ENCODE measurements around the gene FGR.

The FGR gene

DNA sequence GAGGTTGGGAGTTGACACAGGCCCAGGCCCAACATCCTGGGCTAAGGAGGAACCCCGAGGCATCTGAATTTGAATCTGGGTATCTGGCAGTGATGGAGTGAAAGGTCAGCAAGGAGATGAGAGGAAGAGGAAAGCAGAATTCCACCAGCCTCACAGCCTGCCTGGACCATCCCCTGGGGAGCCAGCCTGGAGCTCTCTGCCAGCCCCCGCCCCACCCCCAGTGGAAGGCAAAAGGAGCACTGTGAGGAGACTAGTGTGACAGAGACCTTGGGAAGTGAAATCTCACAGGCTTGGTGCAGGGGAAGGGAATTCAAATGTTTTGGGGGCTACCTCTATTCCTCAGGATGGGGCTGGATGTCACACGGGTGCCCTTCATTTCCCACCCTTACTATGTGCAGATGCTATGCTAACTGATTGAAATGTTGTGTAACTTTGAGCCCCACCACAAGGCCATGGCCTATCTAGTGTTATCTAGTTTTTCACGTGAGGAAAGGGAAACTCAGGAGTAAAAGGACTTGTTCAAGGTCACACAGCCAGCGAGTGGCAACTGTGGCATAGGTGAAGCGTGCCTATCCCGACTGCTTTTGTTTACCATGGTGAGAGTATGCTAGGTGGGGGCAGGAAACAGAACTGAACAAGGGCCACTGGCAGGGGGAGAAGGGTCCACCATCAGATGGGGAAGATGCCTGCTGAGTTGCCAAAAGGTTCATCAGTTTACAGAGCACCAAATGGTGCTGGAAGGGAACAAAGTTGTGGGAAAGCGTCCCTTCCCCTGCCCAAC is 60.8 kb downstream of the FGR start:
- no peak for DNase-seq (ENCODE audit: low spot score)
- TF ChIP-seq CTCF (IDR thresholded peaks at IDR 0.05; ENCODE audit: extremely low read depth, missing control alignments), result no peak

DNA sequence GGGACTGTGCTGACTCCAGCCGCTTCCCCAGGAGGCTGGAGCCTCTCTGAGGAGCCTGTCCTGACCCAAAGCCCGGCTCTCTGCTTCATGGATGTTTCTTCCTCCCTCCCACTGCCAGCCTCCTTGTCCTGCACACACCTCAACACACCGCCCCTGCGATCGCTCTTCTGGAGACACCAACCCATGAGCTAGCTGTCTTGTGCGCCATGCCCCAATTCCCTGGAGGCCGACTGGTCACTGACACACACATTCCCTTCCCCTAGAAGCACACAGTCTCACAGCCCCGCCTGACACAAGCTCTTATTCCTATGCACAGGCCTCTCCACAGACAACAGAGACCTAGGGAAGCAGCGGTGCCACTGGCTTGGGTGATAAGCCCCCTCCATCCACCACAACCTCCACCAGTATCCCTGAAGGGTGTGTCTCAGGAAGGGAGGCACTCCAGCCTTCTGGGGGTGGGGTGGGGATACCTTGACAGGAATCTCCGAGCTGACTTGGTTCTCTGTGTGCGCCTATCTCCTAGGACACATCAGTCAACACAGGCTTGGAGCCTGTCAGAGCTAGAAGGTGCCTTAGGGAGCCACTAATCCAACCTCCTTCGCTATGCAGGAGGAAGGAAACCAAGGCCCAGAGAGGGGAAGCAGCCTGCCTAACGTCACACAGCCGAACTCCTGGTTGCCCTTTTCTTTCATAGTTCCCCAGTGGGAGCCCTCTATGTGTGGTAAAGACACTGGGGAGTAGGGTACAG is 62.1 kb downstream of the FGR start:
- no peak for DNase-seq (ENCODE audit: low spot score)
- TF ChIP-seq CTCF (IDR thresholded peaks at IDR 0.05; ENCODE audit: extremely low read depth, missing control alignments), result no peak

DNA sequence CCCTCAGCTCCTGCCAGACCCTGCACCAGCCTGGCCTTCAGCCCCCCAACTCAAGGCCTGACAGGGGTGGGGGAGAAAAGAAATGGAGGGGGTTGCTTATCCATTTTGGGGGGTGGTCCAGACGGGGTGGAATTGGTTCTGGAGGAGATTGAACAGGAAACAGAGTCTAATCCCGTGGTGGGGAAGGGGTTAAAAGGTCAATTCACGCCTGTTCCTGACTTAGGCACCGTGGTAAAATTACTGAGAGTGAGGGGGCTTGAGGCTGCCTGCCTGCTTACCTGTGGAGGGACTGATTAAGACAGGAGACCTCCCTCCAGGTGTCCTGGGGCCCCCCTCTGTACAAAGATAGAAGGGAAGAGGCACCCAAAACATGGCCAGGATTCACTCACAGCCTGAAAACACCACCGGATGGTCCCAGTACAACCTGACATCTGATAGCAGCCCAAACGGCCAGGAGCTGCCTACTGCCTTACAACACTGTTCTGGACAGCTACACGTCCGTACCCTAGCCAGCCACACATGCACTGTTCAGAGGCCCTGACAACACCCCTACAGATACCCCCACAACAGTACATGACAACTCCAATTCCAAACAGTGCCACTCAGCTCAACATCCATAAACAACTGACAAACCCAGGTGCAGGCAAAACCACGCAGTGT is 62.8 kb downstream of the FGR start:
- TF ChIP-seq CTCF (IDR thresholded peaks at IDR 0.05; ENCODE audit: extremely low read depth, missing control alignments), result no peak
- DNase-seq (ENCODE audit: low spot score), result no peak

DNA sequence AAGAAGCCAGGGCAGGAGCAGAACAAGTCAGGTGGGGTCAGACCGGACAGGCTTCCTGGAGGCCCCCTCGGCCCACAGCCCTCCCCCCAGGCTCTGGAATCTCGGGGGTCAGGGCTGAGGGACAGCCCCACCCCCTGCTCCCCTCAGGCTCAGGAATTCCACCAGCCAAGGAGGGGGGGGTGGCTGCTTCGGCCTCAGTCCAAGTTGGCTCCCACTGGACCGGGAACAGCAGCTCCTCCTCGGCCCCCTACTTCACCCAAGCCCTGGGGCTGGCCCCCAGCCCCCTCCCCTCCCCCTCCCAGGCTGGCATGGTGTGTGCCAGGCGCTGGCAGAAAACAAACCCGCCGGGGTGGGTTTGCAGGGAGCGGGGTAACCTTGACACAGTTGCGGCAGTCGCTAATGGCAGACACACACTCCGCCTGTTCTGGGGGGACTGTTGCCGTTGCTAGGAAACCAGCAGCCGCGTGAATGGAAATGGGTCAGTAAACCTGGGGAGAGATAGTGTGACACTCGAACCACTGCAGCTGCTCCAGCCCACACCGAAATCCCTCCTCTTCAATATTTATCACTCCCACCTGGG is 63.5 kb downstream of the FGR start:
- TF ChIP-seq CTCF (IDR thresholded peaks at IDR 0.05; ENCODE audit: extremely low read depth, missing control alignments), result no peak
- DNase-seq (ENCODE audit: low spot score), result no peak

DNA sequence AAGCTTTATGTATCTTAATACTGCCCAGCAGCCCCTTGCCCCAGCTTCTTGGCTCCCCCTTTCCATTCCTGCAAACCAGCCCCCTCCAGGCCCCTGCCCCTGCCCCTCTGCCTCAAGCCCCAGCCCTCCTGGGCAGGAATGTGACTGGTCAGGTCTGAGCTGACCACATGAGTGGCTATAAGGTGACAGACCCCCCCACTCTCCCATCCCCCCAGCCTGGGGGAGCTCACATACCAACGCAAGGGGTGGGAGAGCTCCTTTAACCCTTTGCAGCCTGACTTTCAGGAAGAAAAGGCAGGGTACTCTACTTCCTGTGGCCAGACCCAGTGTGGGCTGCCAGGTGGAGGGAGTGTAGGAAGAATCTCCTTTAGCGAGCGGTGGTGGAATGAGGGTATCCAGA is 64.2 kb downstream of the FGR start:
- no peak for TF ChIP-seq CTCF (IDR thresholded peaks at IDR 0.05; ENCODE audit: extremely low read depth, missing control alignments)
- no peak for DNase-seq (ENCODE audit: low spot score)

- DNase-seq (ENCODE audit: low spot score), result no peak
- no peak for TF ChIP-seq CTCF (IDR thresholded peaks at IDR 0.05; ENCODE audit: extremely low read depth, missing control alignments)
These were observed 64.6 kb downstream of the FGR start for GRCh38 chr1:27570356-27570755.

Measured in GM20000 (cell line).